Panc1 (cell line): Measurements from ENCODE around the gene JPT2. TPM values are rescaled to one million over a fixed set of nuclear protein-coding genes. Genes with fewer than 3 reads are reported as not detected.

ENCODE experiments used
- ATAC-seq: fragments of 200-7000 bp; cut with Tn5 transposase; 2 replicates; pipeline ENCODE4 v1.9.1; 2020; ENCODE audit warnings: mild to moderate bottlenecking, moderate library complexity
- BruUV-seq: library from RNA; stranded (reverse); fragments of 400-500 nt; replicated peaks from 2 replicates; lab custom pipeline; 2021; lab: Mats Ljungman, UMichigan
- CTCF ChIA-PET: fragments of 300-600 bp; sonication (Branson Sonifier 250); formaldehyde crosslinking; loops from one replicate; lab custom pipeline; 2022; ENCODE audit warnings: antibody characterized with exemption; lab: Charles Lee
- POLR2A ChIA-PET: fragments of 300-600 bp; sonication (Branson Sonifier 250); formaldehyde crosslinking; loops from one replicate; lab custom pipeline; 2022; ENCODE audit warnings: antibody characterized with exemption; lab: Charles Lee
- DNase-seq: peaks from one replicate; pipeline ENCODE4 v3.0.0-alpha.2; 2010; ENCODE audit warnings: low read depth, low spot score
- H3K27ac ChIP-seq: 2 replicates; pipeline ENCODE4 v1.5.1; 2011; ENCODE audit warnings: mild to moderate bottlenecking, low read length, inconsistent platforms
- H3K27me3 ChIP-seq: fragments of 200-500 bp; sonication (Bioruptor generic); 2 replicates; pipeline ENCODE4 v1.6.0; 2014; ENCODE audit warnings: low read length, inconsistent platforms; ENCODE audit not compliant: control insufficient read depth, insufficient read depth
- H3K36me3 ChIP-seq: fragments of 200-500 bp; sonication (Bioruptor generic); 2 replicates; pipeline ENCODE4 v1.5.1; 2014; ENCODE audit warnings: inconsistent platforms, mild to moderate bottlenecking, low read length, moderate library complexity; ENCODE audit not compliant: control insufficient read depth, insufficient read depth
- H3K4me1 ChIP-seq: 2 replicates; pipeline ENCODE4 v1.5.1; 2011; ENCODE audit warnings: inconsistent platforms, mild to moderate bottlenecking, low read length, moderate library complexity; ENCODE audit not compliant: control insufficient read depth, insufficient read depth
- H3K4me3 ChIP-seq, 2 experiments: 2 replicates each; pipeline ENCODE4 v1.5.1; 2011 to 2012; ENCODE audit warnings: low read depth in 2 of 2, low read length in 2 of 2, mild to moderate bottlenecking in 2 of 2, inconsistent platforms in 1 of 2, moderate library complexity in 1 of 2
- H3K9me3 ChIP-seq: fragments of 200-500 bp; sonication (Bioruptor generic); 2 replicates; pipeline ENCODE4 v1.5.1; 2014; ENCODE audit warnings: low read depth, mild to moderate bottlenecking, inconsistent platforms, low read length, moderate library complexity; ENCODE audit not compliant: control insufficient read depth, insufficient read depth
- POLR2AphosphoS5 ChIP-seq: IDR thresholded peaks from 2 replicates; pipeline ENCODE4 v1.6.1; 2012; ENCODE audit warnings: mild to moderate bottlenecking, low read depth, low read length, moderate library complexity
- SIN3A ChIP-seq: IDR thresholded peaks from 2 replicates; pipeline ENCODE4 v1.6.1; 2012; ENCODE audit warnings: low read depth, mild to moderate bottlenecking, low read length, moderate library complexity, borderline replicate concordance; ENCODE audit not compliant: insufficient read depth
- TCF7L2 ChIP-seq: IDR thresholded peaks from 2 replicates; pipeline ENCODE4 v1.6.1; 2011; ENCODE audit warnings: mild to moderate bottlenecking, low read depth, low read length, inconsistent platforms
- in situ Hi-C: cut with HindIII; loops from 2 replicates; pipeline ENCODE4 v1.10.0; 2016; ENCODE audit warnings: low sequenced_read_pairs, low pct_unique_long_range_greater_than_20kb
- intact Hi-C: fragments of 100-400 bp; cut with micrococcal nuclease; formaldehyde crosslinking; loops from one replicate; pipeline ENCODE4 v1.10.0; 2022; ENCODE audit not compliant: unreplicated experiment
- total RNA-seq: library from RNA; stranded (reverse); gene quantifications from one replicate; pipeline ENCODE4 v1.2.1, GENCODE V29; 2021; ENCODE audit not compliant: unreplicated experiment
- TF ChIP-seq, protein P1 (sequence below): fragments of 450-650 bp; IDR thresholded peaks from 2 replicates; pipeline ENCODE4 v1.5.1; 2017; ENCODE audit warnings: mild to moderate bottlenecking
- TF ChIP-seq, protein P2 (sequence below), 2 experiments: IDR thresholded peaks; 2 replicates each; pipeline ENCODE4 v1.6.1; 2011 to 2012; ENCODE audit warnings: low read depth in 2 of 2, control low read depth in 1 of 2, low read length in 1 of 2, mild to moderate bottlenecking in 1 of 2, moderate library complexity in 1 of 2; ENCODE audit not compliant: insufficient read depth in 1 of 2

Gene JPT2
- total RNA-seq, 1 experiment from 2014 or later, result 200 TPM

DNA sequence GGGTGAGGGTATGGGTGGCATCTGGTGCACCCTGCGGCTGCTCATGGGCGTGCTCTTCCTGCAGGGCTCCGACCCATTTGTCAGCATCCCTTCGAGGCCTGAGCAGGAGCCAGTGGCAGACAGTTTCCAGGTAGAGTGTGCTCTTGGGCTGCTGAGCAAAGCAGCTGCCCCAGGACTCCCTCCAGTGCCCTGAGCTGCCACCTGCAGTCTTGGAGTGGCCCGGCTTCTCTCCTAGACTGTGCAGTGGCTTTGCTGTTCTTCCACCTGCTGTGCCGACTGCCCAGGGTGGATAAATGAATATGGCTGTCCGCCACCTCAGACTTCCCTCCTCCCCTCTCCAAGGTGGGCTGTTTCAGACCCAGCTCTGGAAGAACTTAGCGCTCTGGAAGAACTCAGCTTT lies 10.8 kb upstream of the JPT2 start:
- Histone ChIP-seq H3K4me3 (no peak overlapping the region), H3K9me3 (no peaks in the 10 kb centered on the region), H3K4me1 (no peaks in the 10 kb centered on the region), H3K36me3 (peaks cover 32% of the 10 kb centered on the region), H3K27ac (no peak overlapping the region), H3K27me3 (no peaks in the 10 kb centered on the region)
- in situ Hi-C loops, result no loop called here
- CTCF ChIA-PET, result no interaction called here
- DNase-seq, result no peak
- no TSS peak for BruUV-seq
- intact Hi-C loops, result no loop called here
- ATAC-seq, result peak; percentile 77
- TF ChIP-seq, protein P1, sequence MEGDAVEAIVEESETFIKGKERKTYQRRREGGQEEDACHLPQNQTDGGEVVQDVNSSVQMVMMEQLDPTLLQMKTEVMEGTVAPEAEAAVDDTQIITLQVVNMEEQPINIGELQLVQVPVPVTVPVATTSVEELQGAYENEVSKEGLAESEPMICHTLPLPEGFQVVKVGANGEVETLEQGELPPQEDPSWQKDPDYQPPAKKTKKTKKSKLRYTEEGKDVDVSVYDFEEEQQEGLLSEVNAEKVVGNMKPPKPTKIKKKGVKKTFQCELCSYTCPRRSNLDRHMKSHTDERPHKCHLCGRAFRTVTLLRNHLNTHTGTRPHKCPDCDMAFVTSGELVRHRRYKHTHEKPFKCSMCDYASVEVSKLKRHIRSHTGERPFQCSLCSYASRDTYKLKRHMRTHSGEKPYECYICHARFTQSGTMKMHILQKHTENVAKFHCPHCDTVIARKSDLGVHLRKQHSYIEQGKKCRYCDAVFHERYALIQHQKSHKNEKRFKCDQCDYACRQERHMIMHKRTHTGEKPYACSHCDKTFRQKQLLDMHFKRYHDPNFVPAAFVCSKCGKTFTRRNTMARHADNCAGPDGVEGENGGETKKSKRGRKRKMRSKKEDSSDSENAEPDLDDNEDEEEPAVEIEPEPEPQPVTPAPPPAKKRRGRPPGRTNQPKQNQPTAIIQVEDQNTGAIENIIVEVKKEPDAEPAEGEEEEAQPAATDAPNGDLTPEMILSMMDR, result no peak
- TF ChIP-seq SIN3A (no peak), TCF7L2 (no peak), POLR2AphosphoS5 (no peak)
- TF ChIP-seq, protein P2, sequence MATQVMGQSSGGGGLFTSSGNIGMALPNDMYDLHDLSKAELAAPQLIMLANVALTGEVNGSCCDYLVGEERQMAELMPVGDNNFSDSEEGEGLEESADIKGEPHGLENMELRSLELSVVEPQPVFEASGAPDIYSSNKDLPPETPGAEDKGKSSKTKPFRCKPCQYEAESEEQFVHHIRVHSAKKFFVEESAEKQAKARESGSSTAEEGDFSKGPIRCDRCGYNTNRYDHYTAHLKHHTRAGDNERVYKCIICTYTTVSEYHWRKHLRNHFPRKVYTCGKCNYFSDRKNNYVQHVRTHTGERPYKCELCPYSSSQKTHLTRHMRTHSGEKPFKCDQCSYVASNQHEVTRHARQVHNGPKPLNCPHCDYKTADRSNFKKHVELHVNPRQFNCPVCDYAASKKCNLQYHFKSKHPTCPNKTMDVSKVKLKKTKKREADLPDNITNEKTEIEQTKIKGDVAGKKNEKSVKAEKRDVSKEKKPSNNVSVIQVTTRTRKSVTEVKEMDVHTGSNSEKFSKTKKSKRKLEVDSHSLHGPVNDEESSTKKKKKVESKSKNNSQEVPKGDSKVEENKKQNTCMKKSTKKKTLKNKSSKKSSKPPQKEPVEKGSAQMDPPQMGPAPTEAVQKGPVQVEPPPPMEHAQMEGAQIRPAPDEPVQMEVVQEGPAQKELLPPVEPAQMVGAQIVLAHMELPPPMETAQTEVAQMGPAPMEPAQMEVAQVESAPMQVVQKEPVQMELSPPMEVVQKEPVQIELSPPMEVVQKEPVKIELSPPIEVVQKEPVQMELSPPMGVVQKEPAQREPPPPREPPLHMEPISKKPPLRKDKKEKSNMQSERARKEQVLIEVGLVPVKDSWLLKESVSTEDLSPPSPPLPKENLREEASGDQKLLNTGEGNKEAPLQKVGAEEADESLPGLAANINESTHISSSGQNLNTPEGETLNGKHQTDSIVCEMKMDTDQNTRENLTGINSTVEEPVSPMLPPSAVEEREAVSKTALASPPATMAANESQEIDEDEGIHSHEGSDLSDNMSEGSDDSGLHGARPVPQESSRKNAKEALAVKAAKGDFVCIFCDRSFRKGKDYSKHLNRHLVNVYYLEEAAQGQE (IDR thresholded peaks at IDR 0.05; ENCODE audit: insufficient read depth in 1 of 2, low read depth in 2 of 2, low read length in 1 of 2), result no peak
- POLR2A ChIA-PET, result no interaction called here

- Histone ChIP-seq H3K9me3 (no peaks in the 10 kb centered on the region), H3K4me3 (no peak overlapping the region), H3K27me3 (no peaks in the 10 kb centered on the region), H3K27ac (no peak overlapping the region), H3K4me1 (no peaks in the 10 kb centered on the region), H3K36me3 (peaks cover 31% of the 10 kb centered on the region)
- ATAC-seq (no peak), DNase-seq (no peak)
- TF ChIP-seq, protein P2 (IDR thresholded peaks at IDR 0.05; ENCODE audit: insufficient read depth in 1 of 2, low read depth in 2 of 2, low read length in 1 of 2), result no peak
- TF ChIP-seq SIN3A (no peak), TCF7L2 (no peak), POLR2AphosphoS5 (no peak)
- TF ChIP-seq, protein P1, result no peak
- intact Hi-C loops (no loop called here), in situ Hi-C loops (no loop called here)
- no TSS peak for BruUV-seq
- ChIA-PET CTCF (no interaction called here), POLR2A (no interaction called here)
Measured at GRCh38 chr16:1667916-1668315, 10.2 kb upstream of the JPT2 start.
